ENCODE results near the gene CCDC74A.
"Not testable (repeated sequence)": the region's sequence is repeated elsewhere in the genome, so short reads cannot be mapped to it uniquely, and the experiment has no call there.

- TF ChIP-seq CTCF, POLR2A (IDR thresholded peaks at IDR 0.05): not testable (repeated sequence)
Observed at GRCh38 chr2:131521524-131521923, 6.2 kb upstream of the CCDC74A start.

Measured in body of pancreas (tissue), 4 donors.